Left ventricle myocardium inferior (tissue), 1 donor: Measurements from ENCODE around the gene SPARCL1. TPM values are rescaled to one million over a fixed set of nuclear protein-coding genes. Genes with fewer than 3 reads are reported as not detected.

Source experiments
- DNase-seq: peaks from one replicate; pipeline ENCODE4 v3.0.0-alpha.2; 2020
- H3K27ac ChIP-seq: fragments of 200-600 bp; replicated peaks from 2 replicates; pipeline ENCODE4 v1.8.0; 2021
- H3K27me3 ChIP-seq: fragments of 200-600 bp; 2 replicates; pipeline ENCODE4 v1.8.0; 2021; ENCODE audit warnings: low read depth
- H3K36me3 ChIP-seq: fragments of 200-600 bp; 2 replicates; pipeline ENCODE4 v1.8.0; 2021
- H3K4me1 ChIP-seq: fragments of 200-600 bp; 2 replicates; pipeline ENCODE4 v1.8.0; 2021
- H3K4me3 ChIP-seq: fragments of 200-600 bp; 2 replicates; pipeline ENCODE4 v1.8.0; 2021; ENCODE audit warnings: mild to moderate bottlenecking, moderate library complexity
- H3K9me3 ChIP-seq: fragments of 200-600 bp; replicated peaks from 2 replicates; pipeline ENCODE4 v1.8.0; 2021
- CTCF ChIP-seq: fragments of 200-600 bp; IDR thresholded peaks from 2 replicates; pipeline ENCODE4 v1.8.0; 2021; ENCODE audit warnings: antibody characterized with exemption, mild to moderate bottlenecking, borderline replicate concordance
- intact Hi-C: fragments of 100-400 bp; cut with micrococcal nuclease; formaldehyde crosslinking; loops from one replicate; pipeline ENCODE4 v1.11.0; 2022
- total RNA-seq: library from RNA; stranded (reverse); fragmentation: NEBNext Ultra II Directional; extraction: Animal tissue kit (Norgen Biotek cat#: 25700); gene quantifications from one replicate; pipeline ENCODE4 v1.2.1, GENCODE V29; 2021
- donor health status: DM: no; HTN: yes; CAD: no; lungs with severe emphysema.

The SPARCL1 gene
- total RNA-seq, 1 donor from 2014 or later = 292 TPM

DNA sequence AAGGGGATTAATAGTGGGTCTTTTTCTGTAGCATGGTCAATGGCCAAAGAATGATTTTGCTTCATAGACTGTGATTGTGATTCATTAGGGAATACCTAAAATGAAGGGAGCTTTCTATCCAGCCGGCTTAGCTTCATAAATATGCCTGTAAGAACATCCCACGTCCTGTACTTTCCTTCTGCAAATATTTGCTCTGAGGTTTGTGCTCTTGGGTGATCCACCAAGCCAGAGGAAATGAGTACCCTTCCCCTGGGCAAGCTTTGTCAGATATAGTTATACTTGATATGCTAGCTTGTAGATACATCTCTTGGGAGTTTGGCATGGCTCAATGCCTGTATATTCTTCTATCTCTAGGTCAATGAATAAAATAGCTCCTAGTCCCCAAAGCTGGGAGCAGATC lies 28.2 kb upstream of the SPARCL1 start:
- H3K4me1 ChIP-seq = peaks cover 5% of the 10 kb centered on the region
- no peak for TF ChIP-seq CTCF
- no peaks in the 10 kb centered on the region for H3K27me3 ChIP-seq
- no peak overlapping the region for H3K4me3 ChIP-seq
- H3K36me3 ChIP-seq = no peaks in the 10 kb centered on the region
- H3K27ac ChIP-seq = no peak overlapping the region
- intact Hi-C loops = no loop called here
- H3K9me3 ChIP-seq = no peaks in the 10 kb centered on the region
- no peak for DNase-seq

DNA sequence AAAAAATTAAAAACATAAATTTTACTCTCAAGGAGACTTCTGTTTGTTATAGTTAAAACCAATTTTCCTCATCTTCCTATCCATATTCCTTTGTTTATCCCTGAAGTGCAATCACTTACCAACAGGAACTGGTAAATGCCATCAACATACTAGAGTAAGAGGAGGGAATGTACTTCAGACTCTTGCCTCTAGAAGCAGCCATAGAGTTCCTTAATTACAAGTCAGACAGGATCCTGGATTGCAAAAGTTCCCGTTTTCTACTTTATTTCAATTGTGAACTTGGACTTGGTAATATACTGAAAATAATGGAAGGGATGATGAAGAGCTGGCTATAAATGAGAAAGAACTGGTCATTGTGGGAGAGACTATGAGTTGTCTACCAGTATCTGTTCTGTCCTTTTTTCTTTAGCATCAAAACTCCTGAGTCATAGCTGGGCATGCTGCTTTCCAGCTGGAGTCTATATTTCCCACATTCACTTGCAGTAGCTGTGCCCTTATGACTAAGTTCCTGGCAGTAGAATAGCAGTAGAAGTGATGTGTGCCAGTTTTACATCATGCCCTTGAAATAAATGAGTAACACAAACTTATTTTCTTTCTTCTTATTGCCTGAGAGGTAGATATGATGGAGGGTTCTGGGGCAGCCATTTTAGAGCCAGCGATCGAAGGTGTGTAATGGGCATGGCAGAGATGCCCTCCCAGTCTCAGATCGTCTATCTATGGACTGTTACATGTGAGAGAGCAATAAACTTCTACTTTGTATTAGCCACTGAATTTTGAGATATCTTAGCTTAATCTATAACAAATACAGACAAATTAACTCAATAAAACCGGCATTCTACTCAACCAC lies 26.8 kb upstream of the SPARCL1 start:
- Histone ChIP-seq H3K4me1 (peaks cover 5% of the 10 kb centered on the region), H3K27me3 (no peaks in the 10 kb centered on the region), H3K27ac (no peak overlapping the region), H3K9me3 (no peaks in the 10 kb centered on the region), H3K36me3 (no peaks in the 10 kb centered on the region), H3K4me3 (no peak overlapping the region)
- TF ChIP-seq CTCF = no peak
- no peak for DNase-seq
- intact Hi-C loops = no loop called here

- Histone ChIP-seq H3K4me1 (no peaks in the 10 kb centered on the region), H3K4me3 (no peak overlapping the region), H3K36me3 (no peaks in the 10 kb centered on the region), H3K27ac (no peak overlapping the region), H3K9me3 (no peaks in the 10 kb centered on the region), H3K27me3 (no peaks in the 10 kb centered on the region)
- no peak for DNase-seq
- TF ChIP-seq CTCF = no peak
- intact Hi-C loops = no loop called here
These were observed 24.0 kb upstream of the SPARCL1 start for GRCh38 chr4:87553182-87553581.

DNA sequence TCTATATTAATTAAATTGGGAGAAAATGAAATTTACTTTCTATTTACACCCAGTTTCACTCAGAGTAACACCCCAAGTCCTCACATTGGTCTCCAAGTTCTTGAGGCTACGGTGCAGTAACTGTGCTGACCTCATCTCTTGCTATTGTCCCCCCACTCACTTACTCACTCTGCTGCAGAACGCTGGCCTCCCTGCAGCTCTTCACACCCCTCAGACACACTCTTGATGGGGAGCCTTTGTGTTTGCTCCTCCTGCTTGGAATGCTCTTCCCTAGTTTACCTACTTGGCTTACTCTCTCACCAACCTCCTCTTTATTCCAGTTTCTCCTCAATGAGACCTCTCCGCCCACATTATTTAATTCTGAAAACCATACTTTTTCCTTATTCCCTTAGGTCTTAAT lies 22.2 kb upstream of the SPARCL1 start:
- Histone ChIP-seq H3K9me3 (no peaks in the 10 kb centered on the region), H3K27me3 (no peaks in the 10 kb centered on the region), H3K4me3 (no peak overlapping the region), H3K36me3 (no peaks in the 10 kb centered on the region), H3K27ac (no peak overlapping the region), H3K4me1 (no peaks in the 10 kb centered on the region)
- TF ChIP-seq CTCF = no peak
- no peak for DNase-seq
- intact Hi-C loops = no loop called here

- H3K4me3 ChIP-seq = no peak overlapping the region
- H3K36me3 ChIP-seq = no peaks in the 10 kb centered on the region
- H3K27me3 ChIP-seq = no peaks in the 10 kb centered on the region
- intact Hi-C loops = loop anchor here (10.0 kb wide), 2 partner anchors 128 to 298 kb away; no protein-coding TSS in a partner anchor
- no peaks in the 10 kb centered on the region for H3K9me3 ChIP-seq
- H3K27ac ChIP-seq = no peak overlapping the region
- no peak for DNase-seq
- no peak for TF ChIP-seq CTCF
- peaks cover 19% of the 10 kb centered on the region for H3K4me1 ChIP-seq
These were observed 18.0 kb upstream of the SPARCL1 start for GRCh38 chr4:87547016-87547708.
